Measurements from ENCODE around the gene PGAM2.

GRCh38 chr7:44087911-44088838 is 22.8 kb upstream of the PGAM2 start:
- TF ChIP-seq CTCF (IDR thresholded peaks at IDR 0.05; ENCODE audit: poor library complexity) (no peak), EZH2 (IDR thresholded peaks at IDR 0.05; ENCODE audit: borderline replicate concordance) (no peak)

All from hepatocyte (in vitro differentiated cells).